HEK293 (cell line): Measurements from ENCODE around the gene USE1.
A peak's percentile ranks its signal among the peaks of the same experiment; 100 is the strongest.

Experiments
- CTCF ChIA-PET: fragments of 350-600 bp; formaldehyde crosslinking; extraction: SDS; loops from one replicate; lab custom pipeline; 2021; ENCODE audit warnings: antibody characterized with exemption; lab: Yijun Ruan, JAX
- POLR2A ChIA-PET: fragments of 300-600 bp; formaldehyde crosslinking; extraction: SDS; loops from one replicate; lab custom pipeline; 2020; ENCODE audit warnings: antibody characterized with exemption, inconsistent platforms; lab: Yijun Ruan, JAX
- H3K27ac ChIP-seq: fragments of 200-500 bp; sonication (Bioruptor generic); 2 replicates; pipeline ENCODE4 v1.5.1; 2014; ENCODE audit warnings: low read depth, low read length, control low read depth, inconsistent platforms; ENCODE audit errors: extremely low read depth
- H3K36me3 ChIP-seq, 2 experiments: fragments of 200-500 bp in 1 of 2; sonication (Bioruptor generic) in 1 of 2; 1 replicate in 1 of 2; 2 replicates in 1 of 2; pipeline ENCODE4 v1.5.1; 2014 to 2017; ENCODE audit warnings: inconsistent platforms in 2 of 2, low read length in 2 of 2; ENCODE audit not compliant: control insufficient read depth in 2 of 2, insufficient read depth in 1 of 2
- H3K4me1 ChIP-seq: fragments of 200-500 bp; sonication (Bioruptor generic); 2 replicates; pipeline ENCODE4 v1.5.1; 2014; ENCODE audit warnings: mild to moderate bottlenecking, low read length, inconsistent platforms; ENCODE audit not compliant: control insufficient read depth, insufficient read depth
- H3K4me3 ChIP-seq: 2 replicates; pipeline ENCODE4 v1.5.1; 2011; ENCODE audit warnings: low read depth, mild to moderate bottlenecking, control low read depth, low read length, moderate library complexity
- H3K9me3 ChIP-seq: fragments of 200-500 bp; sonication (Bioruptor generic); 2 replicates; pipeline ENCODE4 v1.5.1; 2014; ENCODE audit warnings: low read depth, low read length, inconsistent platforms; ENCODE audit not compliant: control insufficient read depth, insufficient read depth
- BCL11A ChIP-seq: fragments of 450-650 bp; formaldehyde crosslinking; IDR thresholded peaks from 2 replicates; pipeline ENCODE4 v1.5.1; 2016; ENCODE audit warnings: low read depth, missing biosample characterization, missing genetic modification characterization
- BCL11B ChIP-seq: fragments of 450-650 bp; formaldehyde crosslinking; IDR thresholded peaks from 2 replicates; pipeline ENCODE4 v1.5.1; 2016; ENCODE audit warnings: low read depth, missing biosample characterization, missing genetic modification characterization
- GLIS2 ChIP-seq: fragments of 450-650 bp; formaldehyde crosslinking; IDR thresholded peaks from 2 replicates; pipeline ENCODE4 v1.5.1; 2016; ENCODE audit warnings: missing biosample characterization, missing genetic modification characterization
- HIC1 ChIP-seq: fragments of 450-650 bp; formaldehyde crosslinking; IDR thresholded peaks from 2 replicates; pipeline ENCODE4 v1.5.1; 2016; ENCODE audit warnings: missing biosample characterization, missing genetic modification characterization
- KLF8 ChIP-seq: fragments of 450-650 bp; formaldehyde crosslinking; IDR thresholded peaks from 2 replicates; pipeline ENCODE4 v1.5.1; 2016; ENCODE audit warnings: missing biosample characterization, missing genetic modification characterization
- PATZ1 ChIP-seq: fragments of 450-650 bp; formaldehyde crosslinking; IDR thresholded peaks from 2 replicates; pipeline ENCODE4 v1.5.1; 2016; ENCODE audit warnings: missing biosample characterization, missing genetic modification characterization
- TRIM28 ChIP-seq: IDR thresholded peaks from 2 replicates; pipeline ENCODE4 v1.6.1; 2011; ENCODE audit warnings: low read length, control low read depth, borderline replicate concordance
- ZBTB21 ChIP-seq: fragments of 450-650 bp; formaldehyde crosslinking; IDR thresholded peaks from 2 replicates; pipeline ENCODE4 v1.5.1; 2017; ENCODE audit warnings: missing biosample characterization, missing genetic modification characterization
- ZNF16 ChIP-seq: fragments of 450-650 bp; formaldehyde crosslinking; IDR thresholded peaks from 2 replicates; pipeline ENCODE4 v1.5.1; 2016; ENCODE audit warnings: low read depth, missing biosample characterization, missing genetic modification characterization
- ZNF350 ChIP-seq: fragments of 450-650 bp; formaldehyde crosslinking; IDR thresholded peaks from 2 replicates; pipeline ENCODE4 v1.5.0; 2017; ENCODE audit warnings: missing biosample characterization, mild to moderate bottlenecking, missing genetic modification characterization
- ZNF580 ChIP-seq: fragments of 450-650 bp; formaldehyde crosslinking; IDR thresholded peaks from 2 replicates; pipeline ENCODE4 v1.5.1; 2016; ENCODE audit warnings: missing biosample characterization, missing genetic modification characterization
- ZNF596 ChIP-seq: fragments of 450-650 bp; IDR thresholded peaks from 2 replicates; pipeline ENCODE4 v1.5.0; 2018; ENCODE audit warnings: missing biosample characterization, mild to moderate bottlenecking, missing genetic modification characterization, moderate library complexity
- ZNF623 ChIP-seq: fragments of 450-650 bp; formaldehyde crosslinking; IDR thresholded peaks from 2 replicates; pipeline ENCODE4 v1.5.1; 2016; ENCODE audit warnings: missing biosample characterization, missing genetic modification characterization
- ZSCAN30 ChIP-seq: fragments of 450-650 bp; IDR thresholded peaks from 2 replicates; pipeline ENCODE4 v1.5.1; 2018; ENCODE audit warnings: missing biosample characterization, mild to moderate bottlenecking, missing genetic modification characterization, moderate library complexity

The USE1 gene

DNA sequence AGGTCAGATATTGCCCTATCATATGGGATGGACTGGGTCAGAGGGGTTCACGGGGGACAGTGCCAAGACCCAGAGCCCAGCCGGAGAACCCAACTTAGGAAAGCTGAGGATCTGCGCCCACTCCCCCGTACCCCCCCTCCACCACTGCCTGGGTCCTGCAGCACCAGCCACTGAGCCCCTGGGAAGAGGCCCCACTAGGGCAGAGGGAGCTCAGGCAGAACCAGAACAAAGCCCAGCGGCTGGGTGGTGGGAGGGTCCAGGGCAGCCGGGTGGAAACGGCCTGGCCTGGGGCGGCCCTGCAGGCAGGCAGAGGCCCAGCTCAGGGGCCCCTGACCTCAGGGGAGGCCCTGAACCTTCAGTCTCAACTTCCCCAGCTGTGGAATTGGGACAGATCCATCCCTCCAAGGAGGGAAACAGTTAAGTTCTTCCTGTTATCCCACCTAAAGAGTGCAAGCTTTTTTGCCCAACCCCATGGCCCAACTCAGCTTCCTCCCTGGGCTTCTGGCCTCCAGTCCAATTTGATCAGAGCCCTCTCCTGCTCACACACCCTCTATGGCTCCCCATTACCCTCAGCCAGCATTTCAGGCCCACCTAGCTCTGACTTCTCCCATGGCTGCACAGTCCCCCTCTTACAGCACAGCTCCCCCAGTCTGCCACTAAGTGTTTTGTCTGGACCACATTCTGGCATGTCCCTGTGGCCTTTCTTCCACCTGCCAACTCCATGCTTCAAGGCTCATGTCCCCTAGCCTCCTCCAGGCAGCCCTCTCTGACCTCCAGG is 27.5 kb downstream of the USE1 start:
- Histone ChIP-seq H3K27ac (no peak overlapping the region), H3K9me3 (no peaks in the 10 kb centered on the region), H3K4me3 (no peak overlapping the region), H3K4me1 (peaks cover 5% of the 10 kb centered on the region), H3K36me3 (peaks cover 0 to 27% of the 10 kb centered on the region in 2 experiments; a peak in 2 of 3 replicates)
- CTCF ChIA-PET = interaction anchor here (0.7 to 1.6 kb wide), 4 partner anchors 18 to 190 kb away, joined by 3 to 4 read pairs (median 4); partner anchors contain the start of gene USE1
- TF ChIP-seq PATZ1 (tag by site-specific recombination) (0 out of 2 replicates have a peak, but pooled peaks have one; percentile 5), BCL11A (tag by site-specific recombination) (peak; percentile 58; the same call in 1 of the 2 replicates), BCL11B (tag by site-specific recombination) (peak; percentile 45; the same call in 1 of the 2 replicates), ZNF350 (tag by site-specific recombination) (no peak), ZBTB21 (no peak), ZNF596 (no peak), ZNF16 (tag by site-specific recombination) (peak; percentile 99), TRIM28 (no peak), ZSCAN30 (0 out of 2 replicates have a peak, but pooled peaks have one; percentile 54), GLIS2 (tag by site-specific recombination) (peak; percentile 52; the same call in 1 of the 2 replicates), ZNF580 (tag by site-specific recombination) (peak; percentile 70; the same call in 1 of the 2 replicates), ZNF623 (tag by site-specific recombination) (0 out of 2 replicates have a peak, but pooled peaks have one; percentile 20)
- POLR2A ChIA-PET = interaction anchor here (0.6 to 6.8 kb wide), 5 partner anchors 16 to 38 kb away, joined by 5 to 29 read pairs (median 7); partner anchors contain the start of genes BABAM1, OCEL1 and USE1

GRCh38 chr19:17243211-17243829 is 28.2 kb downstream of the USE1 start:
- Histone ChIP-seq H3K4me1 (peaks cover 5% of the 10 kb centered on the region), H3K9me3 (no peaks in the 10 kb centered on the region), H3K27ac (no peak overlapping the region), H3K4me3 (peak overlapping the region; percentile 76), H3K36me3 (peaks cover 0 to 20% of the 10 kb centered on the region in 2 experiments; a peak in 2 of 3 replicates)
- TF ChIP-seq KLF8 (tag by site-specific recombination) = 0 out of 2 replicates have a peak, but pooled peaks have one; percentile 4
- no peak for TF ChIP-seq ZNF350 (tag by site-specific recombination)
- peak; percentile 41; the same call in 1 of the 2 replicates for TF ChIP-seq HIC1 (tag by site-specific recombination)
- ChIA-PET CTCF (interaction anchor here (0.7 to 1.6 kb wide), 3 partner anchors 28 to 191 kb away, joined by 4 read pairs; partner anchors contain the start of gene USE1), POLR2A (interaction anchor here (1.2 to 6.8 kb wide), 4 partner anchors 17 to 38 kb away, joined by 5 to 29 read pairs (median 10); partner anchors contain the start of genes BABAM1, OCEL1 and USE1)
